Osteoblast (primary cell): ENCODE data around the gene EXPH5. TPM values are rescaled to one million over a fixed set of nuclear protein-coding genes. Genes with fewer than 3 reads are reported as not detected.
"Not testable (repeated sequence)": the region's sequence is repeated elsewhere in the genome, so short reads cannot be mapped to it uniquely, and the experiment has no call there.

Source experiments
- DNase-seq: peaks from one replicate; pipeline ENCODE4 v3.0.0; 2011; ENCODE audit warnings: low spot score, mixed read lengths; ENCODE audit not compliant: insufficient read length; ENCODE audit errors: missing footprints
- H2AFZ ChIP-seq: 2 replicates; pipeline ENCODE4 v1.6.0; 2011; ENCODE audit warnings: mild to moderate bottlenecking, low read length
- H3K27ac ChIP-seq: 2 replicates; pipeline ENCODE4 v1.5.1; 2011; ENCODE audit warnings: mild to moderate bottlenecking, low read depth, low read length, moderate library complexity
- H3K27me3 ChIP-seq: 2 replicates; pipeline ENCODE4 v1.6.0; 2012; ENCODE audit warnings: mild to moderate bottlenecking, control low read depth, inconsistent platforms, low read length, moderate library complexity; ENCODE audit not compliant: insufficient read depth
- H3K36me3 ChIP-seq: 2 replicates; pipeline ENCODE4 v1.5.1; 2011; ENCODE audit warnings: mild to moderate bottlenecking, low read length, control low read depth, moderate library complexity; ENCODE audit not compliant: insufficient read depth
- H3K4me1 ChIP-seq: 2 replicates; pipeline ENCODE4 v1.5.1; 2011; ENCODE audit warnings: mild to moderate bottlenecking, low read length, control low read depth, moderate library complexity; ENCODE audit not compliant: insufficient read depth
- H3K4me2 ChIP-seq: 2 replicates; pipeline ENCODE4 v1.6.0; 2011; ENCODE audit warnings: mild to moderate bottlenecking, low read length; ENCODE audit not compliant: insufficient read depth
- H3K4me3 ChIP-seq: fragments of 200-600 bp; sonication (generic); 3 replicates; pipeline ENCODE4 v1.5.1; 2012; ENCODE audit warnings: mild to moderate bottlenecking, low read length, inconsistent platforms; ENCODE audit not compliant: insufficient read depth
- H3K79me2 ChIP-seq: 2 replicates; pipeline ENCODE4 v1.6.0; 2012; ENCODE audit warnings: mild to moderate bottlenecking, low read length, control low read depth, inconsistent platforms; ENCODE audit not compliant: insufficient read depth
- H3K9me3 ChIP-seq: 2 replicates; pipeline ENCODE4 v1.5.1; 2011; ENCODE audit warnings: low read depth, low read length, control low read depth
- H4K20me1 ChIP-seq: 2 replicates; pipeline ENCODE4 v1.6.0; 2012; ENCODE audit warnings: mild to moderate bottlenecking, low read length, control low read depth; ENCODE audit not compliant: insufficient read depth
- CTCF ChIP-seq: IDR thresholded peaks from 2 replicates; pipeline ENCODE4 v1.5.1; 2011; ENCODE audit warnings: mild to moderate bottlenecking, low read depth, low read length, moderate library complexity; ENCODE audit errors: extremely low read depth
- total RNA-seq: library from RNA; depleted of rRNA; stranded (reverse); fragments of >200 nt; gene quantifications from 2 replicates; pipeline ENCODE4 v1.2.3, GENCODE V29; 2012

The EXPH5 gene
- total RNA-seq, 1 donor = under 0.01 TPM

GRCh38 chr11:108609682-108610081 is 16.1 kb upstream of the EXPH5 start:
- H3K4me3 ChIP-seq = no peak overlapping the region
- no peaks in the 10 kb centered on the region for H3K27me3 ChIP-seq
- no peaks in the 10 kb centered on the region for H3K36me3 ChIP-seq
- no peaks in the 10 kb centered on the region for H4K20me1 ChIP-seq
- H3K9me3 ChIP-seq = no peaks in the 10 kb centered on the region
- TF ChIP-seq CTCF = no peak
- H3K4me2 ChIP-seq = no peak overlapping the region
- H3K79me2 ChIP-seq = no peaks in the 10 kb centered on the region
- no peak overlapping the region for H2AFZ ChIP-seq
- DNase-seq = no peak
- peaks cover 3% of the 10 kb centered on the region for H3K4me1 ChIP-seq
- no peak overlapping the region for H3K27ac ChIP-seq

GRCh38 chr11:108608548-108608947 is 15.0 kb upstream of the EXPH5 start:
- Histone ChIP-seq H3K27ac (no peak overlapping the region), H3K36me3 (no peaks in the 10 kb centered on the region), H4K20me1 (no peaks in the 10 kb centered on the region), H3K9me3 (no peaks in the 10 kb centered on the region), H3K27me3 (no peaks in the 10 kb centered on the region), H3K79me2 (no peaks in the 10 kb centered on the region), H3K4me1 (peaks cover 3% of the 10 kb centered on the region), H3K4me2 (no peak overlapping the region), H3K4me3 (no peak overlapping the region), H2AFZ (no peak overlapping the region)
- no peak for DNase-seq
- TF ChIP-seq CTCF = no peak

GRCh38 chr11:108606495-108607160 is 13.1 kb upstream of the EXPH5 start:
- Histone ChIP-seq H3K4me3 (no peak overlapping the region), H3K36me3 (no peaks in the 10 kb centered on the region), H4K20me1 (no peaks in the 10 kb centered on the region), H3K27ac (no peak overlapping the region), H3K27me3 (peaks cover 1% of the 10 kb centered on the region), H2AFZ (no peak overlapping the region), H3K4me2 (no peak overlapping the region), H3K9me3 (no peaks in the 10 kb centered on the region), H3K4me1 (peaks cover 3% of the 10 kb centered on the region), H3K79me2 (no peaks in the 10 kb centered on the region)
- no peak for TF ChIP-seq CTCF
- DNase-seq = no peak

GRCh38 chr11:108606070-108606469 is 12.5 kb upstream of the EXPH5 start:
- Histone ChIP-seq H3K36me3 (no peaks in the 10 kb centered on the region), H3K79me2 (no peaks in the 10 kb centered on the region), H4K20me1 (no peaks in the 10 kb centered on the region), H3K27ac (no peak overlapping the region), H3K27me3 (peaks cover 2% of the 10 kb centered on the region), H2AFZ (no peak overlapping the region), H3K4me1 (peaks cover 3% of the 10 kb centered on the region), H3K4me2 (no peak overlapping the region), H3K9me3 (no peaks in the 10 kb centered on the region), H3K4me3 (no peak overlapping the region)
- no peak for DNase-seq
- no peak for TF ChIP-seq CTCF

- H3K4me3 ChIP-seq, H3K4me1 ChIP-seq, H3K9me3 ChIP-seq, H3K4me2 ChIP-seq, H2AFZ ChIP-seq, H4K20me1 ChIP-seq, DNase-seq, H3K79me2 ChIP-seq, H3K27ac ChIP-seq, H3K36me3 ChIP-seq: not testable (repeated sequence)
- H3K27me3 ChIP-seq = peaks cover 11% of the 10 kb centered on the region
Measured at GRCh38 chr11:108602818-108603217, 9.2 kb upstream of the EXPH5 start.
